Kidney capillary endothelial cell (primary cell): ENCODE data around the gene LDLRAD4.

ENCODE experiments used
- DNase-seq: peaks from one replicate; pipeline ENCODE4 v3.0.0-alpha.2; 2018; ENCODE audit warnings: low spot score

LDLRAD4 gene

GRCh38 chr18:13309031-13309747 lies 90.6 kb downstream of the LDLRAD4 start:
- DNase-seq = no peak

- DNase-seq = no peak
Observed at GRCh38 chr18:13309748-13310670, 91.4 kb downstream of the LDLRAD4 start.

GRCh38 chr18:13311193-13311592 lies 92.6 kb downstream of the LDLRAD4 start:
- DNase-seq = no peak

- DNase-seq = no peak
Observed at GRCh38 chr18:13312515-13312914, 94.0 kb downstream of the LDLRAD4 start.

GRCh38 chr18:13313006-13313686 lies 94.6 kb downstream of the LDLRAD4 start:
- no peak for DNase-seq

GRCh38 chr18:13315000-13315399 lies 96.4 kb downstream of the LDLRAD4 start:
- DNase-seq = no peak

GRCh38 chr18:13316063-13316462 lies 97.5 kb downstream of the LDLRAD4 start:
- no peak for DNase-seq

- no peak for DNase-seq
Observed at GRCh38 chr18:13317801-13318200, 99.2 kb downstream of the LDLRAD4 start.

- peak; percentile 68 for DNase-seq
Observed at GRCh38 chr18:13318731-13319501, 100.4 kb downstream of the LDLRAD4 start.

GRCh38 chr18:13319629-13320028 lies 101.1 kb downstream of the LDLRAD4 start:
- DNase-seq = no peak

- no peak for DNase-seq
Observed at GRCh38 chr18:13320096-13320495, 101.5 kb downstream of the LDLRAD4 start.

- no peak for DNase-seq
Observed at GRCh38 chr18:13320891-13321425, 102.4 kb downstream of the LDLRAD4 start.

GRCh38 chr18:13321923-13322322 lies 103.4 kb downstream of the LDLRAD4 start:
- no peak for DNase-seq

GRCh38 chr18:13323186-13323585 lies 104.6 kb downstream of the LDLRAD4 start:
- DNase-seq = no peak

GRCh38 chr18:13324880-13325279 lies 106.3 kb downstream of the LDLRAD4 start:
- DNase-seq = no peak

- DNase-seq = no peak
Observed at GRCh38 chr18:13328213-13328612, 109.7 kb downstream of the LDLRAD4 start.

GRCh38 chr18:13330996-13331395 lies 112.4 kb downstream of the LDLRAD4 start:
- no peak for DNase-seq

GRCh38 chr18:13331846-13332245 lies 113.3 kb downstream of the LDLRAD4 start:
- no peak for DNase-seq

- DNase-seq = no peak
Observed at GRCh38 chr18:13332874-13333273, 114.3 kb downstream of the LDLRAD4 start.

GRCh38 chr18:13335903-13336302 lies 117.3 kb downstream of the LDLRAD4 start:
- DNase-seq = no peak

- DNase-seq = no peak
Observed at GRCh38 chr18:13336841-13337240, 118.3 kb downstream of the LDLRAD4 start.

- DNase-seq = no peak
Observed at GRCh38 chr18:13337369-13337768, 118.8 kb downstream of the LDLRAD4 start.
